Measurements from ENCODE around the gene CABP4.
"Not testable (repeated sequence)": the region's sequence is repeated elsewhere in the genome, so short reads cannot be mapped to it uniquely, and the experiment has no call there.

CABP4 gene

DNA sequence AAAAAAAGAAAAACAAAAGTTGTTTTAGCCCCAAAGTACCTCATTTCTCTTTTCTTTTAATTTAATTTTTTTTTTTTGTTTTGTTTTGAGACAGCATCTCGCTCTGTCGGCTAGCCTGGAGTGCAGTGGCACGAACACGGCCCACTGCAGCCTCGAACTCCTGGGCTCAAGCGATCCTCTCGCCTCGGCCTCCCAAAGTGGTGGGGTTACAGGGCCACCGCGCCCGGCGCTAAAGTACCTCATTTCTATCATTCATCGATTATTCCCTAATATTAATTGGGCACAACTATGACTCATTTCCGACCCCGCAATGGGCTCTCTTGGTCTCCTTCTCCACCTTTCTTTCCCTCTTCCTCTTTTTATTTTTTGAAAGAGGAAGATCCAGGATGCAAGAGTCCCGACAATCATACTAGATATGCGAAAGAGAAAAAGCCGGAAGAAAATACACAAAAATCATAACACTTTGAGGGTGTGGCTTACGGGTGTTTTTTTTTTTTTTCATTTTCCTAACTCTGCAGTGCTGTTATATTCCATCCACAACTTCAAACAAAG is 27.2 kb downstream of the CABP4 start:
- DNase-seq (ENCODE audit: low spot score) = no peak

DNA sequence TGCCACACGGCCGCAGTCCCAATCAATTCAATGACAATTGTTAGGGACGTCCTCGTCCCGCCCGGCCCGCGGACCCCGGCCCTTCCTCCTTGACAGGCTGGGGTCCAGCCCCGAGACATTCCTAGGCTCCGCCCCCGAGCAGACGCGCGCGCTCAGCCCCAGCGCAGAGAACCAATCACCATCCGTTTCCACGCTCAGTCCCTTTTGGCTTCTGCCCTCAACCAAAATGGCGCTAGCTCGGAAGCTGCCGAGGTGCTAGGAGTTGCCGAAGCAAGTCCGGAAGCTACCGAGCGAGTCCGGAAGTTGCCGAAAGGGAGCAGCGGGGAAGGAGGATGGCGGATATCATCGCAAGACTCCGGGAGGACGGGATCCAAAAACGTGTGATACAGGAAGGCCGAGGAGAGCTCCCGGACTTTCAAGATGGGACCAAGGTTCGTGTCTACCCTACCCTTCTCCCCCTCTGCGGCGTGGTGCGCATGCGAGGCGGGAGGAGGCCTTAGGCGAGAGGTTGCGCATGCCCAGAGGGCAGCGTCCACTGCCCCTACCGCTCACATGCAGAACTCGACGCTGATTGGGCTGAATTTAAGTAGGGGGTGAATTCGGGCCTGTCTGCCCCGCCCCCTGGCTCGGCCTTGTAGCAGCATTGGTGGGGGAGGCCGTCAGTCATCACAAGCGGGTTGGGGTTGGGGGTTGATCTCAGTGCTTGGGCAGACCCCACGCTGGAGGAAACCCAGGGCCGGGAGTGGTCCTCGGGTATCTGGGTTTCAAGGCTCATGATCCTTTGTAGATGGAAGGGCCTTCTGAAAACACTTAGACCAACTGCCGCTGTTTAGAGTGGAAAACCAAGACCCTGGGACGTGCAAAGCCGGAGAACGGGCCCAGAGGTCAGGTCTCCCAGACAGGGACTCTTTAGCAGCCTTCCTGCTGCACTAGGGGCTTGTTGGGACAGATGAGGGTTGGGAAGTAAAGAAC is 28.0 kb downstream of the CABP4 start, which contains the start of gene AIP:
AIP (plus strand) TSS at position 200 of the 972 bp plus-strand sequence; CDS start at position 333, 133 bp downstream.
- DNase-seq (ENCODE audit: low spot score) = peak; percentile 100

DNA sequence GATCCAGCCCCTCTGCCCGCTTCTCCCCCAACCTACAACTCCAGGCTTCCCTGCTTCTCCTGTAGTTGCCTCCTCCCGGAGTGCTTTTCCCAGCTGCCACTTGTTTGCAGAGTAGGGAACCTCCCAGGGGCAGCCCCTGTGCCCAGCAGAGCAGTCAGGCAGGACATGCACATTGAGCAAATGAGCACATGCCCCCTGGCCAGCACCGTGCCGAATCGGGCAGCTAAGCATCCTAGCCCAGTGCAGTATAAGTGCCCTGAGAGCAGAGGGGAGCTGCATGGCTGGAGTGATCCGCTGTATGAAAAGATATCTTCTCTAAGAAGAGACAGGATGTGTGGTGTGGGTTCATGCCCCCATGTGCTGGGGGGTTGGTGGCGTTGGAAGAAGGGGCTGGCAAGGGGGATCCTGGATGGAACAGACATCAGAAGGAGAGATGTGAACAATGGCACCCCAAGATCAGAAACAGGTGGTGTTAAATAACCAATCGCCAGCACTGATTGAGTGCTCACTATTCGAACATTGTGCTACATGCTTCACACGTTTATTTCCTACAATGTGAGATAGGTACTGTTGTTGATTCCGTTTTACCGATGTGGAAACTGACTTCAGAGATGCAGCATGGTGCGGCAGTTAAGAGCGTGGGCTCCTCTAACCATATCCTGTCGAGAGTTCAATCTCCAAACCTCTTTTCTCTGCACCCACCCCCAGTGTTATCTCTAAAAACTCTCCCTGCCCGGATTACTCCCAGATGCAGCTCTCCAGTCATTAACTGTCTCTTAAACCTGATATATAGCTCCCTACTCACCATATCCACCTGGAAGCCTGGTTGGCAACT is 28.9 kb downstream of the CABP4 start:
- no peak for DNase-seq (ENCODE audit: low spot score)

DNA sequence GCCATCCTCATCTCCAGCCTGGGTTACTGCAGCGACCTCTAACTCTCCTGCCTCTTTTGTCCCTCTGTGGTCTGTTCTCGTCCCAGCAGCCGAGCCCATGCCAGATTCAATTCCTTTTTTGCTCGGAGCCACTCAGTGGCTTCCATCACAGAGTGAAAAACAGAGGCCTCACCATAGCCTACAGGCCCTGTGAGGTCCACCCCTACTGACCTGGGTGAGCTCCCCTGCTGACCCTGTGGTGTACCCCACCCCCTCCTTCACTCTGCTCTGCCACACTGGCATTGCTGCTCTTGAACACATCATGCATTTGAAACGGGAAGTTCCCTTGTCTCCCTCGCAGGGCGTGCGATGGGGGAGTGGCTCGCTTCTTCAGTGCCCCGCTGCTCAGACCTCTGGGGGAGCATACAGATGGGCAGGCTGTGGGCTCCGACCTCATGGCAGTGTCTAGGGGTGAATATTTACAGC is 29.7 kb downstream of the CABP4 start:
- no peak for DNase-seq (ENCODE audit: low spot score)

DNA sequence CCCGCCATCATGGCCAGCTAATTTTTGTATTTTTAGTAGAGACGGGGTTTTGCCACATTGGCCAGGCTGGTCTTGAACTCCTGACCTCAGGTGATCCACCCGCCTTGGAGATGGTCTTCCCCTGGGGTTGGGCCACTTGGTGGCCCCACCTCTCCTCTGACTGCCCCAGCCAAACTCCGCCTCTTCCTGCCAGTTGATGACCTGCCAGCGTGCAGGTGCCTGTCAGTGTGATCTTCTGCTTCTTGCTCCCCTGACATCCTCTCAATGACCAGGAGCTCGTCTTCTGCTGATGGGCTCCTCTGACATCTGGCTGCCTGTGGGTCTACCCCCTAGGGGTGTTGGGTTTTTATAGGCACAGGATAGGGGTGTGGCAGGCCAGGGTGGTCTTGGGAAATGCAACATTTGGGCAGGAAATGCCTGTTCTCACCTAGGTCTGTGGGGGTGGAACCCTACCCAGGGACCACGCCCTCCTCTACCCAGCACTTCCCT is 30.8 kb downstream of the CABP4 start:
- not testable (repeated sequence) for DNase-seq (ENCODE audit: low spot score)

DNA sequence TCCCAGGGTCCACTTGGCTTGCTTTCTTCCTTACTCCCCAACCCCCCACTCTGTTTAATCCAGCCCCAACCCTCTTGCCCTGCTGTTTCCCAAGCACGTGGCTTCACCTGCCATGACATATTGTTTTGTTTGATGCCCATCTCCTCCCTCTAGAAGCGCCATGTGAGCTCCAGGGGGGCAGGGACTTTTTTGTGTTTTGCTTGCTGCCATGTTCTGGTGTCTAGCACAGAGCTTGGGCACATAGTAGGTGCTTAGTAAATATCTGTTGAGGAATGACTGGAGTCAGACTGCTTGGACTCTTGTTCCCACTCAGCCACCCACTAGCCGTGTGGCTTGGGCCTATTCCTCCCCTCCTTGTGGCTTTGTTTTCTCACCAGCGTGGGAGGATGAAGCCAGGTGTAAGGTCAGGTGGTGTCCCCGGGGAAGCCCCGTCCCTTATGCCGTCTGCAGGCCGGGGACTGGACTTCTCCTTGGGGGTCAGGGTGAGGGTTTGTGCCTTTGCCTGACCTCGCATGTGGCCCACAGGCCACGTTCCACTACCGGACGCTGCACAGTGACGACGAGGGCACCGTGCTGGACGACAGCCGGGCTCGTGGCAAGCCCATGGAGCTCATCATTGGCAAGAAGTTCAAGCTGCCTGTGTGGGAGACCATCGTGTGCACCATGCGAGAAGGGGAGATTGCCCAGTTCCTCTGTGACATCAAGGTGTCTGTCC is 31.5 kb downstream of the CABP4 start:
- no peak for DNase-seq (ENCODE audit: low spot score)

DNA sequence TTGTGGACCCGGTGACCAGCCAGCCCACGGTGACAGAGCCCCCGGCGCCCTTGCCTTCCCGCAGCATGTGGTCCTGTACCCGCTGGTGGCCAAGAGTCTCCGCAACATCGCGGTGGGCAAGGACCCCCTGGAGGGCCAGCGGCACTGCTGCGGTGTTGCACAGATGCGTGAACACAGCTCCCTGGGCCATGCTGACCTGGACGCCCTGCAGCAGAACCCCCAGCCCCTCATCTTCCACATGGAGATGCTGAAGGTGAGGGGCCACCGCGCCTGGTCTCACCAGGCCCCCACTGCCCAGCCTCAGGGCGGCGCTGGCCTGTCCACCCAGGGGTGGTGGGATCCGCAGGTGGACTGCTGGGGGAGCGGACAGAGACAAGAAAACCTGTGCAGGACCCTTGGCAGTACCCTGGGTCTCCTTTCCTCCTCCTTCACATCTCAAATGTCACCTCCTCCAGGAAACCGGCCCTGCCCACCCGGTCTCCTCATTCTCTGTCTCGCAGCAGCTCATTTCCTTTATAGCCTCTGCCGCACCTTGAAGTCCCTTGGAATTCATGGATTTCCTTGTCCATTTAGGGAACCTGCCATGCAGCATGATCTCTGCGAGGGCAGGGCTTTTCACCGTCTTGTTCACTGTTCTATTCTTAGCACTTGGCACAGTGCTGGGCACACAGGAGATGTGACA is 34.2 kb downstream of the CABP4 start:
- no peak for DNase-seq (ENCODE audit: low spot score)

DNA sequence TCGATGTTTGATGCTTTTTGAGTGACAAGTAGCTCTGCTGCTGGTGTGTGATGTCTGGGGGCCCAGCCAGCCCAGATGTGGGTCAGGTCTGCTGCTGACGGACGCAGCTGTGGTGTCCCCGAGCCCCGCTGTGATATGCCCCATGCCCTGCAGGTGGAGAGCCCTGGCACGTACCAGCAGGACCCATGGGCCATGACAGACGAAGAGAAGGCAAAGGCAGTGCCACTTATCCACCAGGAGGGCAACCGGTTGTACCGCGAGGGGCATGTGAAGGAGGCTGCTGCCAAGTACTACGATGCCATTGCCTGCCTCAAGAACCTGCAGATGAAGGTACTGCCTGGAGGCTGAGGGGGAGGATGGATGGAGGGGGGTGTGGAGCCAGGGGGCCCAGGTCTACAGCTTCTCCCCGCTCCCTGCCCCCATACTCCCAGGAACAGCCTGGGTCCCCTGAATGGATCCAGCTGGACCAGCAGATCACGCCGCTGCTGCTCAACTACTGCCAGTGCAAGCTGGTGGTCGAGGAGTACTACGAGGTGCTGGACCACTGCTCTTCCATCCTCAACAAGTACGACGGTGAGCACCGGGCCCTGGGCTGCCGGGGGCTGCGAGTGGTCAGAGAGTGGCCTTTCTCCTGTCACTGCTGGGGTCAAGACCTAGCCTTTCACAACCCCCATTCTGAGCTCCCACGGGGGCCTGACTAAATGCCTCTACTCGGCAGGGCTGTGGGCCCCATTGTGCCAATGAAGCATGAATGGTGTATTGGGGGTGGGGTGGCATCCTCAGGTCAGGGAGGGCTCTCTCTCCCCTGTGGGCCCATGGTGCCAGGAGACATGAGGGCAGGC is 35.0 kb downstream of the CABP4 start:
- DNase-seq (ENCODE audit: low spot score) = no peak

DNA sequence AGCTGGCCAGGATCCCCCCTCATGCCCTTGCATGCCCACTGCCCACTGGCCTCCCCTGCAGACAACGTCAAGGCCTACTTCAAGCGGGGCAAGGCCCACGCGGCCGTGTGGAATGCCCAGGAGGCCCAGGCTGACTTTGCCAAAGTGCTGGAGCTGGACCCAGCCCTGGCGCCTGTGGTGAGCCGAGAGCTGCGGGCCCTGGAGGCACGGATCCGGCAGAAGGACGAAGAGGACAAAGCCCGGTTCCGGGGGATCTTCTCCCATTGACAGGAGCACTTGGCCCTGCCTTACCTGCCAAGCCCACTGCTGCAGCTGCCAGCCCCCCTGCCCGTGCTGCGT is 35.5 kb downstream of the CABP4 start:
- DNase-seq (ENCODE audit: low spot score) = no peak

DNA sequence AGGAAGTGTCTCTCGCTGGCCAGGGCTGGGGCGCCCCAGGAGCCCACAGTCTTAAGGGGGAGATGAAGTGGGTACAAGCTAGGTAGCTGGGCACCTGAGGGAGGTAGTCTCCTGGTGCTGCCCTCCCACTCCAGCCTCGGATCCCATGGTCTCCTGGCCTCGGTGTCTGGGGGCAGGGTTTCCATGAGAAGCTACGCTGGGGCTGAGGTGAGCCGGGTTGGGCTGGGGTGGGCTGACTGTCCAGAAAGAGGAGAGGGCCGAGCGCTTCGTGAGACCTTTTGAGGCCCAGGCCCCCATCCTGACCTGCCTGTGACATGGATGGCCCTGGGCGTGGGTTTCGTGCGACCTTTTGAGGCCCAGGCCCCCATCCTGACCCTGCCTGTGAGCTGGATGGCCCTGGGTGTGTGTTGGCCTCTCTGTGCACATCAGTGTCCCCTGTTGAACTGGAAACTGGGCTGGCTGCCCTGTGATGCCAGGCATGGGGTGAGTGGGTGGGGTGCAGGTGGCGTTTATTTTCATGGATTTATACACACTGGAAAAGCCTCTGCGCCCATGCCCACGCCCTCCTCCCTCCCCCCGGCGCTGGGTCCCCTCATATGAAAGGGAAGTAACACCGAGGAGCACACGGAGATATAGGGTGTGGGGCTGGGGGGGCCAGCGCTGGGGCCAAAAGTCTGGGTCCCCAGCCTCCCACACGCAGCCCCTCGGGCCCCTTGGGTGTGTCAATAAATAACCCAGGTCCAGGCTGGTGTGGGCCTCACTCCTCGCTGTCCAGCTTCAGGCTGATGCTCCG is 36.3 kb downstream of the CABP4 start:
- no peak for DNase-seq (ENCODE audit: low spot score)

DNA sequence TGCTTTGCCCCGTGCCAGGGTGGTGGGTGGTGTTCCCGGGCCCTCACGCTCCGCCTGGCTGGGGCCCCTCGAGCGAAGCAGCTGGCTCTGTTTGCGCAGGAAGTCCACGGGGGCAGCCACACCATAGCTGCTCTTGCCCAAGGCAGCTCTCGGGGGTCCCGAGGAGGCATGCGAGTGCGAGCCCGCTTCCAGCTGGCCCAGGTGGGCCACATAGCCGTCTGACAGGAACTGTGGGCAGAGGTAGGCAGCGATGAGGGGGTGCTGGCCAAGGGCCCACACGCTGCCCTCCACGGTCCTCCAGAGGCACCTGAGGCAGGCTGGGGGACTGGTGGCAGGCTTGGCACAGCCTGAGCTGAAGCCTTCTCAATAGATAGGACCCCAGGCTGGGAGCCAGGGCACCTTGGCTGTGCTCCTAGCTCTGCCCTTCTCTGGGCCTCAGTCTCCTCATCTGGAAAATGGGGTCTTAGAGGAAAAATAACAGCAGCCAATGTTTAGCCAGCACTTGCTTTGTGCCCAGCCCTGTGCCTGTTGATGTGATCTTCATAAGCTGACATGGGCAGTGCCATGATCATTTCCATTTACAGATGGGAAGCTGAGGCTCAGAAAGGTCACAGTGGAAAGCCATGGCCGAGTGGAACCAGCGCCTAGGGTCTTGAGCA is 37.0 kb downstream of the CABP4 start:
- DNase-seq (ENCODE audit: low spot score) = no peak

DNA sequence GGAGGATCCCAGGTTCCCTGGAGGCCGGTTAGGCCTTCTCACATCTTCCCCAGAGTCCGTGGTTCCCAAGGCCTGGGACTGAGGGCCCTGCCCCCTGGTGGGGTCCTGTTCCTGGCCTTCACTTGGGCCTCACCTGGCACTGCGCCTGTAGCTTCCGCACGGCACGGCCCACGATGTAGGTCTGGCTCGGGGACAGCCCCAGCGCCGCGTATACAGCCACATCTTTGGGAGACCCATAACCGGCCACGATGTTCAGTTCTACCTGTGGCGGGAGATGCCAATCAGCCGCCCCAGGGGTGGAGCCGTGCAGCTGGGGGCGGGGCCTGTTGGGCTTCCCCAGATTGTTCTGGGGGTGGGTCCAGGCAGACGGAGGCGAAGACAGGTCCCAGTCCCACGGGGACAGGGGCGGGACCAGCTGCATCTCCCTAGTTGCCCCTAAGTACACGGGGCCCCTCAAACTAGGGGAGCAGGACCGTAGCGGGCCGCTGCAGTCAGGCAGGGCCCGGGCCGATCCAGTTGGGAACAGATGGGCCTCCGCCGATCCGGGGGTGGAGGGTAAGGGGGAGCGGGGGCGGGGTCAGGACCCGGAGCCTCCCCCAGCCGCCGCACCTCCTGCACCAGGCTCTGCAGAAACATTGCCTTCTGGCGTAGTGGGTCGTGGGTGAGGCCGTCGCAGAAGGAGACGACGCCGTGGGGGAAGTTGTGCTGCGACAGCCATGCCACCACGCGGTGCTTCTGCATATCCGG is 37.8 kb downstream of the CABP4 start:
- no peak for DNase-seq (ENCODE audit: low spot score)

DNA sequence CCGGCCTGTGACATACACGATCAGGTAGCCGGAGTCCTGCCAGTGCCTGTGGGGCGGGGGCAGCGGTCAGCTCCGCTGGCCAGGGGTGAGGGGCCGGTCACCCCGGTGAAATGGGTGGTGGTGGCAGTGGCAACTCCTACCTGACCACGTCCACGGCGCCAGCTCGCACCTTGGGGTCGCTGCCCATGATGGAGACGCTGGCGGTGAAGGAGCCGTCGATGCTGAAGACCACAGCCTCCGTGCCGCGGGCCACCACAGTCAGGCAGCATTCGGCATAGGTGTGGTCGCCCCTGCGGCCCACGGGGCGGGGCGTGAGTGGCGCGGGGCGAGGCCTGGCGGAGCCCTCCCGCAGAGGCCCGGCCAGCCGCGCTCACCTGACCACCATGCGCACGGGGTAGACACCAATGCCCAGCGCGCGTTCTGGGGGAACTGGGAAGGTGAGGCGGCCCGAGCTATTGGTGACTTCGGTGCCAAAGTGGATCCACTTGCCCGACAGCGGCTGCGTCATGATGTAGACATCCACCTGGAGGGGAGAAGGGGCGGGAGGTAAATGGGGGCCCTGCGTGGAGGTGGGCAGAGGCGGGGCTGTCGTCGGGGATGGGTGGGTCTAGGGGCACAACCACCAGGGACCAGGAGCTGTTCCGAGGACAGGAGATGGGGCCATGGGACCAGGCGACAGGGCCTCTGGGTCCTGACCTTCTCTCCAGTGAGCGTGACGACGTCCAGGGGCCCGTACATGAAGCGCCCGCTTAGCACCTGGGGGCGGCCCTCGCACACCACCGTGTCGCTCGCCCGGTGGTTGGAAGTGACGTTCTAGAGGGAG is 38.6 kb downstream of the CABP4 start:
- DNase-seq (ENCODE audit: low spot score) = no peak

DNA sequence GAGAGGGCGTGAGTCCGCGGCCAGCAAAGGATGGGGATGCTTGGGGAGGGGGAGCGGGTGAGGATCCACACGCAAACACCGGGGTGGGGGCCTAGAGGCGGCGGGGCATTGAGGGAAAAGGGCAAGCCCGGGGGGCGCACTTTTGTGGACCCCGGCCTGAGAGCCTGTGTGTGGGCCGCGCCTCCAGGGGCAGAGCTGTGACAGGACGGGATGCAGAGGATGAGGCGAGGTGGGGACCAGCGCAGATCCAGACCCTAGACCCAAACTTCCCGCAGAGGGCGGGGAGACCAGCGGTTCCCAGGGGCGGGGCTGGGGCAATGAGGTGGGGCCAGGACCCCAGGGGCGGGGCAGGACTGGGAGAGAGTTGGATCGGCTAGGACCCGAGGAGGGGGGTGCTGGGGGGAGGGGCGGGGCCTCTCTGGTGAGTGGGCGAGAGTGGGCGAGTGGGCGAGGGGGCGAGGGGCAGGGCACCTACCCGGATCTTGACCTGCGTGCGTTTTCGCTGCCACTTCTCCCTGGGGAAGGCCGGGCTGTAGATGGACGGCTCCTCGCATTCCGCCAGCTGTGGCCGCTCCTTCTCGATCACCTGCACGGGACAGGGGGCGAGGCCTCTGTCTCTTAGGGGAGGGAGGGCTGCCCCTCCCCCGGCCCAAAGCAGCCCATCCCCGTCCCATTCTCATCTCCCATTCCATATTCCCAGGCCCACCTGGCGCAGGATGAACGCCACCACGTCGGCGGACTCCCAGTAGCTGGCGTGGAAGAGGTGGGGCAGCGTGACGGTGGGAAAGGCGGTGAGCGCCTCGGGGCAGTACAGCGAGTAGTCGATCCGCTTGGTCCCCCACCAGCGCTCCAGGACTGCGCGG is 39.4 kb downstream of the CABP4 start:
- DNase-seq (ENCODE audit: low spot score) = no peak

DNA sequence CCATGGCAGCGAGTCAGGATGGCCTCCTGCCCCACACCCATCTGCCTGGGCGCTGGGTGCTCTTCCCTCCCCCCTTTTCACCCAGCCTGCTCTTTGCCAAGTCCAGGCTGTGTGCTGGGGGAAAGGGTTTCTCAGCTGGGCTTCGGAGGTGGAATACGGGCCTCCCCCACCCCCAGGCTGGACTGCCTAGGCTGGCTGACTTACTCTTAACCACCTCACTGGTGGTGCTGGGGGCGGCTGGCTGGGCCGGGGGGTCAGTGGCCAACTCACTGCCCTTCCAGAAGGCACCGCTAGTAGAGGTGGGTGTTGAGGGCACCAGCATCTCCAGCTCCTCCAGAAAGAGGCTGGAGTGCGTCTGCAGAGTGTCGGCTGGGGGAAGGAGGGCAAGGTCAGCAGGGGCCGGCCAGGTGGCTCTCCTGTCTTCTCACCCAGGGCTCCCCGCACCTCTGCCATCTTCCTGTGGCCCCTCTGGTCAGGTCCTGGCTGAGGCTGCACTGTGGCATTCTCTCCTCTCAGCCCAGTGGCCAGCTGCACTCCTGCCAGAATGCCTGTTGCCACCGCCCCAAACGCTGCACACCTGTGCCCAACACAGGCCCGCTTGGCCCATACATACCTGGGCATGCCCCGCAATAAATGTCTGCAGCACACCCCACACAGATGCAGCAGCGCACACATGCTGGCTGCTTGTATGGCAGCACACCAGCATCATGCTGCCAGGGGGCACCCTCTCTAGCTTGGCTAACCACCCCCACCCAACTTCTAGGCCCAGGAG is 40.3 kb downstream of the CABP4 start:
- no peak for DNase-seq (ENCODE audit: low spot score)
